Activated CD4-positive, alpha-beta memory T cell treated with anti-CD3 and anti-CD28 coated beads for 36 hours (primary cell): ENCODE measurements around the gene C1RL. TPM values are rescaled to one million over a fixed set of nuclear protein-coding genes. Genes with fewer than 3 reads are reported as not detected.

Experiments
- CTCF ChIA-PET: fragments of 350-600 bp; sonication (Branson Sonifier 250); formaldehyde crosslinking; loops from one replicate; lab custom pipeline; 2021; ENCODE audit warnings: antibody characterized with exemption, inconsistent platforms; lab: Charles Lee
- POLR2A ChIA-PET: fragments of 350-600 bp; sonication (Branson Sonifier 250); formaldehyde crosslinking; loops from one replicate; lab custom pipeline; 2021; ENCODE audit warnings: antibody characterized with exemption; lab: Charles Lee
- DNase-seq: peaks from one replicate; pipeline ENCODE4 v3.0.0-alpha.2; 2020
- H3K27ac Mint-ChIP-seq: one replicate; pipeline ENCODE4 v1.8.0; 2021; ENCODE audit warnings: mixed read lengths
- H3K27me3 Mint-ChIP-seq: one replicate; pipeline ENCODE4 v1.8.0; 2021; ENCODE audit warnings: mixed read lengths
- H3K36me3 Mint-ChIP-seq: one replicate; pipeline ENCODE4 v1.8.0; 2021; ENCODE audit warnings: mixed read lengths
- H3K4me1 Mint-ChIP-seq: one replicate; pipeline ENCODE4 v1.8.0; 2021; ENCODE audit warnings: low read depth, mixed read lengths
- H3K4me3 Mint-ChIP-seq: one replicate; pipeline ENCODE4 v1.8.0; 2021; ENCODE audit warnings: mild to moderate bottlenecking, mixed read lengths
- H3K9me3 Mint-ChIP-seq: one replicate; pipeline ENCODE4 v1.8.0; 2021; ENCODE audit warnings: mixed read lengths
- intact Hi-C: fragments of 100-400 bp; cut with micrococcal nuclease; formaldehyde crosslinking; loops from one replicate; pipeline ENCODE4 v1.15.1; 2023
- total RNA-seq, 2 experiments: library from RNA; stranded (reverse); gene quantifications; one replicate each; pipeline ENCODE4 v1.2.3, GENCODE V29; 2021

C1RL gene
- total RNA-seq, 2 experiments from 2014 or later: 17.1 to 22.6 TPM

- DNase-seq: no peak
- Mint-ChIP-seq H3K27me3 (no peaks in the 10 kb centered on the region), H3K4me3 (no peak overlapping the region), H3K36me3 (peaks cover 19% of the 10 kb centered on the region), H3K9me3 (no peaks in the 10 kb centered on the region), H3K27ac (no peak overlapping the region), H3K4me1 (peaks cover 11% of the 10 kb centered on the region)
- ChIA-PET POLR2A (no interaction called here), CTCF (interaction anchor here (1.0 to 2.1 kb wide), 2 partner anchors 14 to 81 kb away, joined by 3 to 7 read pairs; partner anchors contain the start of gene LPCAT3)
- intact Hi-C loops: loop anchor here (10.0 kb wide), 1 partner anchor 55 kb away; no protein-coding TSS in a partner anchor
These were observed 9.6 kb downstream of the C1RL start for GRCh38 chr12:7099290-7099996.

GRCh38 chr12:7096979-7097378 lies 12.0 kb downstream of the C1RL start:
- Mint-ChIP-seq H3K9me3 (no peaks in the 10 kb centered on the region), H3K27me3 (no peaks in the 10 kb centered on the region), H3K27ac (no peak overlapping the region), H3K36me3 (peaks cover 14% of the 10 kb centered on the region), H3K4me3 (no peak overlapping the region), H3K4me1 (peaks cover 5% of the 10 kb centered on the region)
- no peak for DNase-seq
- ChIA-PET CTCF (interaction anchor here (1.1 to 3.7 kb wide), 2 partner anchors 11 to 16 kb away, joined by 4 to 26 read pairs; partner anchors contain the start of gene C1RL), POLR2A (interaction anchor here (0.9 kb wide), 1 partner anchor 11 kb away, joined by 3 read pairs; no protein-coding TSS in a partner anchor)
- intact Hi-C loops: loop anchor here (10.0 kb wide), 1 partner anchor 52 kb away; no protein-coding TSS in a partner anchor

- intact Hi-C loops: loop anchor here (10.0 kb wide), 1 partner anchor 51 kb away; no protein-coding TSS in a partner anchor
These were observed 12.7 kb downstream of the C1RL start for GRCh38 chr12:7096006-7096932.

GRCh38 chr12:7093892-7094291 lies 15.1 kb downstream of the C1RL start:
- CTCF ChIA-PET: interaction anchor here (1.3 to 3.7 kb wide), 3 partner anchors 11 to 61 kb away, joined by 3 to 26 read pairs (median 4); partner anchors contain the start of gene C1RL
- peaks cover 8% of the 10 kb centered on the region for H3K36me3 Mint-ChIP-seq
- intact Hi-C loops: loop anchor here (5.0 to 10.0 kb wide), 4 partner anchors 49 to 222 kb away; partner anchors contain the start of genes EMG1, PHB2 and SPSB2
- POLR2A ChIA-PET: interaction anchor here (1.4 kb wide), 1 partner anchor 9 kb away, joined by 5 read pairs; no protein-coding TSS in a partner anchor
- no peaks in the 10 kb centered on the region for H3K27me3 Mint-ChIP-seq
- H3K4me1 Mint-ChIP-seq: peaks cover 7% of the 10 kb centered on the region
- DNase-seq: no peak
- no peaks in the 10 kb centered on the region for H3K9me3 Mint-ChIP-seq
- no peak overlapping the region for H3K27ac Mint-ChIP-seq
- H3K4me3 Mint-ChIP-seq: no peak overlapping the region

More at GRCh38 chr12:7096006-7096932, 12.7 kb downstream of the C1RL start:
- Mint-ChIP-seq H3K4me1 (peaks cover 7% of the 10 kb centered on the region), H3K4me3 (no peak overlapping the region), H3K36me3 (peaks cover 14% of the 10 kb centered on the region), H3K27ac (peak overlapping the region; percentile 46), H3K27me3 (no peaks in the 10 kb centered on the region), H3K9me3 (no peaks in the 10 kb centered on the region)
- CTCF ChIA-PET: interaction anchor here (1.1 to 3.7 kb wide), 2 partner anchors 12 to 17 kb away, joined by 4 to 26 read pairs; partner anchors contain the start of gene C1RL
- DNase-seq: no peak
- POLR2A ChIA-PET: interaction anchor here (0.7 to 0.9 kb wide), 2 partner anchors 11 to 12 kb away, joined by 3 read pairs; no protein-coding TSS in a partner anchor

GRCh38 chr12:7093486-7093885 lies 15.5 kb downstream of the C1RL start:
- CTCF ChIA-PET: interaction anchor here (1.1 to 3.7 kb wide), 6 partner anchors 11 to 168 kb away, joined by 3 to 26 read pairs (median 4); partner anchors contain the start of gene C1RL
- Mint-ChIP-seq H3K36me3 (peaks cover 5% of the 10 kb centered on the region), H3K4me1 (peaks cover 7% of the 10 kb centered on the region), H3K27ac (no peak overlapping the region), H3K27me3 (no peaks in the 10 kb centered on the region), H3K9me3 (no peaks in the 10 kb centered on the region), H3K4me3 (no peak overlapping the region)
- DNase-seq: no peak
- intact Hi-C loops: loop anchor here (5.0 to 10.0 kb wide), 4 partner anchors 49 to 221 kb away; partner anchors contain the start of genes EMG1, PHB2 and SPSB2
- POLR2A ChIA-PET: interaction anchor here (1.4 kb wide), 1 partner anchor 9 kb away, joined by 5 read pairs; no protein-coding TSS in a partner anchor

GRCh38 chr12:7092986-7093460 lies 16.0 kb downstream of the C1RL start:
- CTCF ChIA-PET: interaction anchor here (0.6 to 1.4 kb wide), 12 partner anchors 9 to 223 kb away, joined by 3 to 10 read pairs (median 4); partner anchors contain the start of gene LPCAT3
- POLR2A ChIA-PET: no interaction called here
- Mint-ChIP-seq H3K27me3 (no peaks in the 10 kb centered on the region), H3K9me3 (no peaks in the 10 kb centered on the region), H3K4me3 (no peak overlapping the region), H3K4me1 (peaks cover 7% of the 10 kb centered on the region), H3K36me3 (peaks cover 2% of the 10 kb centered on the region), H3K27ac (no peak overlapping the region)
- DNase-seq: no peak
- intact Hi-C loops: loop anchor here (1.0 to 10.0 kb wide), 6 partner anchors 15 to 221 kb away; partner anchors contain the start of genes EMG1, PHB2, RNU7-1 and SPSB2

- no peak within 1 kb of the TSS for H3K27ac Mint-ChIP-seq
- CTCF ChIA-PET: interaction anchor here (0.5 to 1.4 kb wide), 13 partner anchors 10 to 223 kb away, joined by 3 to 10 read pairs (median 3); partner anchors contain the start of gene LPCAT3
- peak within 1 kb of the TSS; percentile 76 for H3K4me3 Mint-ChIP-seq
These were observed 16.6 kb downstream of the C1RL start, which contains the start of gene C1R for GRCh38 chr12:7092229-7092985. C1R (minus strand) TSS chr12:7092445; CDS start chr12:7092388, 57 bp downstream.

GRCh38 chr12:7091660-7092228 lies 17.3 kb downstream of the C1RL start:
- H3K36me3 Mint-ChIP-seq: no peaks in the 10 kb centered on the region
- H3K27ac Mint-ChIP-seq: no peak overlapping the region

More at GRCh38 chr12:7092229-7092985, 16.6 kb downstream of the C1RL start, which contains the start of gene C1R:
- Mint-ChIP-seq H3K4me1 (peaks cover 7% of the 10 kb centered on the region), H3K36me3 (no peaks in the 10 kb centered on the region), H3K9me3 (no peaks in the 10 kb centered on the region), H3K27me3 (no peaks in the 10 kb centered on the region)
- intact Hi-C loops: loop anchor here (1.0 to 10.0 kb wide), 6 partner anchors 16 to 220 kb away; partner anchors contain the start of genes EMG1, PHB2, RNU7-1 and SPSB2
- DNase-seq: peak; percentile 79
- POLR2A ChIA-PET: no interaction called here

GRCh38 chr12:7091171-7091570 lies 17.8 kb downstream of the C1RL start:
- ChIA-PET CTCF (interaction anchor here (0.8 to 2.1 kb wide), 8 partner anchors 10 to 166 kb away, joined by 3 to 12 read pairs (median 4); partner anchors contain the start of genes C12orf57 and RNU7-1), POLR2A (no interaction called here)
- Mint-ChIP-seq H3K27me3 (no peaks in the 10 kb centered on the region), H3K36me3 (no peaks in the 10 kb centered on the region), H3K9me3 (no peaks in the 10 kb centered on the region), H3K27ac (no peak overlapping the region), H3K4me3 (no peak overlapping the region), H3K4me1 (peaks cover 7% of the 10 kb centered on the region)
- no peak for DNase-seq
- intact Hi-C loops: loop anchor here (5.0 to 10.0 kb wide), 4 partner anchors 46 to 219 kb away; partner anchors contain the start of genes EMG1, PHB2 and SPSB2

More at GRCh38 chr12:7091660-7092228, 17.3 kb downstream of the C1RL start:
- H3K4me1 Mint-ChIP-seq: peaks cover 7% of the 10 kb centered on the region
- POLR2A ChIA-PET: no interaction called here
- no peaks in the 10 kb centered on the region for H3K9me3 Mint-ChIP-seq
- peak overlapping the region; percentile 76 for H3K4me3 Mint-ChIP-seq
- CTCF ChIA-PET: interaction anchor here (0.5 to 2.1 kb wide), 12 partner anchors 11 to 167 kb away, joined by 3 to 12 read pairs (median 4); partner anchors contain the start of genes C12orf57, LPCAT3 and RNU7-1
- no peaks in the 10 kb centered on the region for H3K27me3 Mint-ChIP-seq
- intact Hi-C loops: loop anchor here (1.0 to 10.0 kb wide), 6 partner anchors 17 to 219 kb away; partner anchors contain the start of genes EMG1, PHB2, RNU7-1 and SPSB2
- no peak for DNase-seq
